ENCODE data around the gene FXYD7. TPM values are rescaled to one million over a fixed set of nuclear protein-coding genes. Genes with fewer than 3 reads are reported as not detected.

FXYD7 gene, protein sequence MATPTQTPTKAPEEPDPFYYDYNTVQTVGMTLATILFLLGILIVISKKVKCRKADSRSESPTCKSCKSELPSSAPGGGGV
- total RNA-seq: not detected
- long read RNA-seq: 0 reads

DNA sequence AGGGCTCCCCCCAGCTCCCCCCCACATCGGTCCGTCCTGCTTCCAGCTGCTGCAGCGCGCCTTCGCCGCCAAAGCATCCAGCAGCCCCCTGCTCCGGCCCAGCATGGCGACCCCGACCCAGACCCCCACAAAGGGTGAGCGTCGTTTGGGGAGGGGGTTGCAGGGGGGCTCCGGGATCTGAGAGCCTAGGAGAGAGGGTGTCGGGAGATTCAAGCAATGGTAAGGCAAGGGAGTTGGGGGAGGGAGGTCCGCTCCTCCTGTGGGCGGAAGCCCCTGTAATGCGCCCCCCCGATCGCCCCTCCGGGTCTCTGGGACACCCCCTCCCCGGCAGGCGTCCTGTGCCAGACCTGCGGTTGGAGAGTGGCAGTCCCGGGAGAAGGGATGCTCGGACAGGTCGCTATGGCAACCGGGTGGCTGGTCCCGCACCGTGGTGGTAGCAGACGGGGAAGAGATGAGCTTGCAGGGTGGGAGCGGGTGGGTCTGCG, at the start of gene FXYD7:
FXYD7 (plus strand) TSS at position 25 of the 485 bp plus-strand sequence; CDS start at position 104, 79 bp downstream.
- Histone ChIP-seq H3K4me1 (peaks cover 56% of the 10 kb centered on the region), H3K4me3 (peak within 1 kb of the TSS; percentile 9), H3K27ac (replicated peaks) (no peak within 1 kb of the TSS), H3K27me3 (ENCODE audit: low read depth) (peaks cover 27% of the 10 kb centered on the region), H3K9me3 (replicated peaks) (no peaks in the 10 kb centered on the region), H3K36me3 (no peaks in the 10 kb centered on the region)
- TF ChIP-seq, protein P1, sequence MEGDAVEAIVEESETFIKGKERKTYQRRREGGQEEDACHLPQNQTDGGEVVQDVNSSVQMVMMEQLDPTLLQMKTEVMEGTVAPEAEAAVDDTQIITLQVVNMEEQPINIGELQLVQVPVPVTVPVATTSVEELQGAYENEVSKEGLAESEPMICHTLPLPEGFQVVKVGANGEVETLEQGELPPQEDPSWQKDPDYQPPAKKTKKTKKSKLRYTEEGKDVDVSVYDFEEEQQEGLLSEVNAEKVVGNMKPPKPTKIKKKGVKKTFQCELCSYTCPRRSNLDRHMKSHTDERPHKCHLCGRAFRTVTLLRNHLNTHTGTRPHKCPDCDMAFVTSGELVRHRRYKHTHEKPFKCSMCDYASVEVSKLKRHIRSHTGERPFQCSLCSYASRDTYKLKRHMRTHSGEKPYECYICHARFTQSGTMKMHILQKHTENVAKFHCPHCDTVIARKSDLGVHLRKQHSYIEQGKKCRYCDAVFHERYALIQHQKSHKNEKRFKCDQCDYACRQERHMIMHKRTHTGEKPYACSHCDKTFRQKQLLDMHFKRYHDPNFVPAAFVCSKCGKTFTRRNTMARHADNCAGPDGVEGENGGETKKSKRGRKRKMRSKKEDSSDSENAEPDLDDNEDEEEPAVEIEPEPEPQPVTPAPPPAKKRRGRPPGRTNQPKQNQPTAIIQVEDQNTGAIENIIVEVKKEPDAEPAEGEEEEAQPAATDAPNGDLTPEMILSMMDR (IDR thresholded peaks at IDR 0.05; ENCODE audit: borderline replicate concordance): peak; percentile 39
- intact Hi-C loops (cut with micrococcal nuclease): no loop called here
- DNase-seq: no peak

DNA sequence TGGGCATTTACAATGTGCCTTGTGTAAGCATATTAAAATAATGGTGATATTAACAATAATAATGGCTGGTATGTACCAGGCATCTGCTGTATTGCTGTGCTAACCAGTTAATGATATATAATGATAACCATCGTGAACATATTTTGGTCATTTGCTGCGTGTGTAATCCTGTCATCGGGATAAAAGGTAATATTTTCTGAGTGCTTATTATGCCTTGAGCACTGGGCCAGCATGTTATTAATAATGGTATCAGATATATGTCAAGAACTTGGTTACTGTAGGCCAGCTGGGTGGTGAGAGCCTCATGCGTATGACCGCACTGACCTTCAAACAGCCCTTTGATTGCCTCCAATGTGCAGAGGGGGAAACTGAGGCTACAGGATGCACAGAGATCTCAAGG, 49.6 kb upstream of the FXYD7 start:
- no peak overlapping the region for H3K4me3 ChIP-seq
- no peak overlapping the region for H3K27ac ChIP-seq (replicated peaks)
- intact Hi-C loops (cut with micrococcal nuclease): no loop called here
- no peaks in the 10 kb centered on the region for H3K36me3 ChIP-seq
- TF ChIP-seq, protein P1 (IDR thresholded peaks at IDR 0.05; ENCODE audit: borderline replicate concordance): no peak
- peaks cover 9% of the 10 kb centered on the region for H3K4me1 ChIP-seq
- H3K9me3 ChIP-seq (replicated peaks): no peaks in the 10 kb centered on the region
- no peak for DNase-seq
- peaks cover 36% of the 10 kb centered on the region for H3K27me3 ChIP-seq (ENCODE audit: low read depth)

DNA sequence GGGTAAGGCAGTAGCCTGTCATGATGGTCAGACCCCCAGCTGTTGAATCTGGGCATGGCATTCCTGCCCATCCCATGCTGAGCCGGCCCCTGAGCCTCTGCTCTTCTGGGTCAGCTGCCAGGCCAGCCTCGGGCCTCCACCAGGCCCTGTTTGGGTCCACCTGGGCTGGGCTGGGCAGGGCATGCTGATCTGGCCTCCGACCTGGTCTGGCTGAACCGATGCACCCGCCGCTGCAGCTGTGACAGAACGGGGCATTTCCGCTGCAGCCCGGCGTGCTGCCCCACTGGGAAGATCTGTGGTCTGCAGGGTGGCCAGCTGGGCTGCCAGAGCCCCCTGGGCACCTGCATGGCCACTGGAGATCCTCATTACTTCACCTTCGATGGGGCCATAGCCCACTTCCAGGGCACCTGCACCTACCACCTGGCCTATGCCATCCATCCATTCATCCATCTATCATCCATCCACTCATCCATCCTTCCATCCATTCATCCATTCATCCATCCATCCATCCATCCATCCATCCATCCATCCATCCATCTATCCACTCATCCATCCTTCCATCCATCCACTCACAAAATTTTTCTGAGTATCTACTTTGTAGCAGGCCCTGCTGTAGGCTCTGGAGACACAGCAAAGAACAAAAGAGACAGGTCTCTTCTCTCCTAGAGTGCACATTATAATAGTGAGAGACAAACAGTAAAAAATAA, 49.0 kb upstream of the FXYD7 start:
- intact Hi-C loops (cut with micrococcal nuclease): no loop called here
- TF ChIP-seq, protein P1 (IDR thresholded peaks at IDR 0.05; ENCODE audit: borderline replicate concordance): no peak
- no peak overlapping the region for H3K27ac ChIP-seq (replicated peaks)
- no peak overlapping the region for H3K4me3 ChIP-seq
- H3K4me1 ChIP-seq: peaks cover 14% of the 10 kb centered on the region
- DNase-seq: no peak
- peaks cover 29% of the 10 kb centered on the region for H3K27me3 ChIP-seq (ENCODE audit: low read depth)
- no peaks in the 10 kb centered on the region for H3K36me3 ChIP-seq
- H3K9me3 ChIP-seq (replicated peaks): no peaks in the 10 kb centered on the region

DNA sequence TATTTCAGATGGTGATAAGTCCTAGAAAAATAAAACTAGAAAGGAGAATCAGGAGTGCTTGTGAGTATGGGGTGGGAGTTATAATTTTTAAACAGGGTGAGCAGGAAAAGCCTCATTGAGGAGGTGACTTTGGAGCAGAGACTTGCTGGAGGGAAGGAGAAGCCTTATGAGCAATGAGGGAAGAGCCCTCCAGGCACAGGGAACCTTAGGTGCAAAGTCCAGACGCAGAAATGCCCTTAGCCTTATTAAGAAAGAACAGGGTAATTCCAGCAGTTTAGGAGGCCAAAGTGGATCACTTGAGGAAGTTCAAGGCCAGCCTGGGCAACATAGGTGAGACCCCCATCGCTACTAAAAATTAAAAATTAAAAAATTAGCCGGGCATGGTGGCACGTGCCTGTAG, 48.4 kb upstream of the FXYD7 start:
- DNase-seq: no peak
- peaks cover 24% of the 10 kb centered on the region for H3K27me3 ChIP-seq (ENCODE audit: low read depth)
- H3K27ac ChIP-seq (replicated peaks): no peak overlapping the region
- intact Hi-C loops (cut with micrococcal nuclease): no loop called here
- H3K4me3 ChIP-seq: no peak overlapping the region
- H3K4me1 ChIP-seq: peaks cover 14% of the 10 kb centered on the region
- TF ChIP-seq, protein P1 (IDR thresholded peaks at IDR 0.05; ENCODE audit: borderline replicate concordance): no peak
- no peaks in the 10 kb centered on the region for H3K9me3 ChIP-seq (replicated peaks)
- H3K36me3 ChIP-seq: no peaks in the 10 kb centered on the region

DNA sequence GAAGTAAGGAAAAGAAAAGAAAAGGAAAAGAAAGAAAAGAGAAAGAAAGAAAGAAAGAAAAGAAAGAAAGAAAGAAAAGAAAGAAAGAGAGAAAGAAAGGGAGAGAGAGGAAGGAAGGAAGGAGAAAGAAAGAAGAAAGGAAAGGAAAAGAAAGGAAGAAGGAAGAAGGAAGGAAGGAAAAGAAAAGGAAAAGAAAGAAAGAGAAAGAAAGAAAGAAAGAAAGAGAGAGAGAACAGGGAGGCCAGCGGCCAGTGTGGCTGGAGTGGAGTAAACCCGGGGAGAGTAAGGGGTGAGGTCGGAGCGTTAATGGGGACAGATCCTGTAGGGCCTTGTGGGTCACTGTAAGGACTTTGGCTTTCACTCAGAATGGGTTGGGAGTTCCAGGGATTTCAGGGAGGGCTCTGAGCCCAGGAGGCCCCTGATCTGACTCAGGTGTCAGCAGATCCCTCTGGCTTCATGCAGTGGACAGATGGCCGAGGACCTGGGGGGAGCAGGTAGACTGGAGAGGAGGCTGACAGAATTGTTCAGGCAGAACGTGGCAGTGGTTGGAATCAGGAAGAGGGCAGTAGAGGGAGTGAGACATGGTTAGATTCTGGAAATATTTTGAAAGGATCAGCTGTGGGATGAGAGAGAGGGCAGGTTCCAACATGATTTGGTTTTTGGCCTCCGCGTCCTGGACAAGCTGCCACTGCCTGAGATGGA, 47.2 kb upstream of the FXYD7 start:
- DNase-seq: no peak
- Histone ChIP-seq H3K27me3 (ENCODE audit: low read depth) (peaks cover 12% of the 10 kb centered on the region), H3K36me3 (no peaks in the 10 kb centered on the region), H3K27ac (replicated peaks) (no peak overlapping the region), H3K4me3 (no peak overlapping the region), H3K4me1 (peaks cover 7% of the 10 kb centered on the region), H3K9me3 (replicated peaks) (no peaks in the 10 kb centered on the region)
- TF ChIP-seq, protein P1 (IDR thresholded peaks at IDR 0.05; ENCODE audit: borderline replicate concordance): no peak
- intact Hi-C loops (cut with micrococcal nuclease): no loop called here
